Lower leg skin (tissue), 3 donors: ENCODE data around the gene GRM5.

Experiments used
- POLR2A ChIP-seq, 2 donors: fragments of 450-650 bp; IDR thresholded peaks; one replicate each; pipeline ENCODE4 v1.6.1; 2016 to 2017; ENCODE audit warnings: antibody characterized with exemption in 2 of 2, mild to moderate bottlenecking in 1 of 2, moderate library complexity in 1 of 2
- TF ChIP-seq, protein P1 (sequence below), 3 donors: fragments of 450-650 bp; IDR thresholded peaks; one replicate each; pipeline ENCODE4 v1.5.1; 2016; ENCODE audit warnings: antibody characterized with exemption in 3 of 3, mild to moderate bottlenecking in 3 of 3, moderate library complexity in 2 of 3

DNA sequence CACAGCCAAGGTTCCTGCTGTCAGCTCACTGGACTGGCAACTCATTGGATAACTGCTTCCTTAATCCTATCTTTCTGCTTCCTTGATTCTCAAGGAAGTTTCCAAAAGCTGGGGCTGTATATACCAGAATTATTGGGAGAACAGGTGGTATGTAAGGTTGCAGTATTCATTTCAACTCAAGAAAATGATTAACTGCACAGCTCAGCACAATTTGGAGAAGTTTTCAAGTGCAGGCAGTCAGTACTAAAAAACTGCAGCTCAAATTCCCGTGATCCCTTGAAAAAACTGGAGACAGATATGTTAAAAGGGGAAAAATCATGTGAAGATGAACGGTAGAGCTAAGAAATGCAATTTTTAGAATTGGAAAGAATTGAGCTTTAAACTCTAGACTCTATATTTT, 44.4 kb downstream of the GRM5 start:
- TF ChIP-seq, protein P1, sequence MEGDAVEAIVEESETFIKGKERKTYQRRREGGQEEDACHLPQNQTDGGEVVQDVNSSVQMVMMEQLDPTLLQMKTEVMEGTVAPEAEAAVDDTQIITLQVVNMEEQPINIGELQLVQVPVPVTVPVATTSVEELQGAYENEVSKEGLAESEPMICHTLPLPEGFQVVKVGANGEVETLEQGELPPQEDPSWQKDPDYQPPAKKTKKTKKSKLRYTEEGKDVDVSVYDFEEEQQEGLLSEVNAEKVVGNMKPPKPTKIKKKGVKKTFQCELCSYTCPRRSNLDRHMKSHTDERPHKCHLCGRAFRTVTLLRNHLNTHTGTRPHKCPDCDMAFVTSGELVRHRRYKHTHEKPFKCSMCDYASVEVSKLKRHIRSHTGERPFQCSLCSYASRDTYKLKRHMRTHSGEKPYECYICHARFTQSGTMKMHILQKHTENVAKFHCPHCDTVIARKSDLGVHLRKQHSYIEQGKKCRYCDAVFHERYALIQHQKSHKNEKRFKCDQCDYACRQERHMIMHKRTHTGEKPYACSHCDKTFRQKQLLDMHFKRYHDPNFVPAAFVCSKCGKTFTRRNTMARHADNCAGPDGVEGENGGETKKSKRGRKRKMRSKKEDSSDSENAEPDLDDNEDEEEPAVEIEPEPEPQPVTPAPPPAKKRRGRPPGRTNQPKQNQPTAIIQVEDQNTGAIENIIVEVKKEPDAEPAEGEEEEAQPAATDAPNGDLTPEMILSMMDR (IDR thresholded peaks at IDR 0.05), result no peak
- no peak for TF ChIP-seq POLR2A (IDR thresholded peaks at IDR 0.05)
